Stomach (tissue), 9 donors: ENCODE measurements around the gene LIM2. TPM values are rescaled to one million over a fixed set of nuclear protein-coding genes. Genes with fewer than 3 reads are reported as not detected.

Source experiments
- DNase-seq, 2 donors: peaks; one replicate each; pipeline versions ENCODE4 v3.0.0 to v3.0.0-alpha.2; 2013 to 2019
- H3K27ac ChIP-seq, 5 donors: fragments of 200-600 bp in 4 of 5; sonication (generic) in 4 of 5; one replicate each; pipeline ENCODE4 v1.5.1; 2013 to 2019; ENCODE audit warnings: mild to moderate bottlenecking in 1 of 5, moderate library complexity in 1 of 5
- H3K27me3 ChIP-seq, 3 donors: fragments of 200-600 bp; sonication (generic); one replicate each; pipeline ENCODE4 v1.5.1; 2017 to 2019; ENCODE audit warnings: mixed run types in 1 of 3
- H3K36me3 ChIP-seq, 4 donors: fragments of 200-600 bp; sonication (generic); 1 replicate in 3 of 4; 2 replicates in 1 of 4; pipeline ENCODE4 v1.5.1; 2016 to 2019
- H3K4me1 ChIP-seq, 4 donors: fragments of 200-600 bp; sonication (generic); one replicate each; pipeline ENCODE4 v1.5.1; 2016 to 2019
- H3K4me3 ChIP-seq, 4 donors: fragments of 200-600 bp; sonication (generic) in 3 of 4; one replicate each; pipeline ENCODE4 v1.5.1; 2016 to 2019; ENCODE audit warnings: mild to moderate bottlenecking in 1 of 4
- H3K9me3 ChIP-seq, 4 donors: fragments of 200-600 bp; sonication (generic); one replicate each; pipeline ENCODE4 v1.5.1; 2016 to 2019
- CTCF ChIP-seq, 7 experiments: fragments of 450-650 bp in 4 of 7; fragments of 200-600 bp in 3 of 7; sonication (generic) in 3 of 7; IDR thresholded peaks; one replicate each; pipeline ENCODE4 v1.5.1; 2016 to 2019; ENCODE audit warnings: antibody characterized with exemption in 7 of 7, control low read depth in 2 of 7, mild to moderate bottlenecking in 1 of 7
- EP300 ChIP-seq: sonication (generic); formaldehyde crosslinking; IDR thresholded peaks from one replicate; pipeline ENCODE4 v1.6.1; 2017; ENCODE audit warnings: antibody characterized with exemption
- POLR2A ChIP-seq, 4 donors: fragments of 450-650 bp; IDR thresholded peaks; one replicate each; pipeline ENCODE4 v1.6.1; 2016; ENCODE audit warnings: antibody characterized with exemption in 4 of 4, control low read depth in 2 of 4, mild to moderate bottlenecking in 1 of 4, moderate library complexity in 1 of 4
- POLR2AphosphoS5 ChIP-seq, 3 donors: sonication (generic); formaldehyde crosslinking; IDR thresholded peaks; one replicate each; pipeline ENCODE4 v1.6.1; 2016; ENCODE audit warnings: antibody characterized with exemption in 3 of 3
- WGBS, 5 donors: extraction: QIAGEN DNeasy Blood & Tissue Kit in 3 of 5; methylation state at CpG; one replicate each; pipeline versions ENCODE4 v1.1.5 to v1.1.7; 2013 to 2018; 5-methylcytosine and 5-hydroxymethylcytosine counted together
- intact Hi-C: fragments of 100-400 bp; cut with DNase I; formaldehyde crosslinking; loops from one replicate; pipeline ENCODE4 v1.15.1; 2023; ENCODE audit warnings: low total_unique reads
- polyA plus RNA-seq, 3 donors: library from polyadenylated mRNA; stranded (reverse); fragments of 200-250 nt; gene quantifications; one replicate each; pipeline ENCODE4 v1.2.3, GENCODE V29; 2013
- total RNA-seq, 5 donors: library from RNA; depleted of rRNA; stranded (reverse); fragments of >200 nt; gene quantifications; one replicate each; pipeline versions ENCODE4 v1.1.0 to v1.2.3, GENCODE V29; 2014 to 2016
- donor health status: healthy with polysubstance abuse.
- donor health status: Bipolar disorder and iron deficiency.
- donor health status: healthy.

Gene LIM2
- total and polyA plus RNA-seq, 8 donors = not detected

GRCh38 chr19:51331193-51331592 is 56.6 kb downstream of the LIM2 start:
- Histone ChIP-seq H3K36me3 (peaks cover 0 to 20% (median 9%) of the 10 kb centered on the region in 4 donors), H3K4me3 (no peak overlapping the region), H3K9me3 (peaks cover 0 to 7% (median 3%) of the 10 kb centered on the region in 4 donors), H3K27me3 (peaks cover 9 to 63% (median 39%) of the 10 kb centered on the region in 3 donors), H3K4me1 (peaks cover 7 to 17% (median 15%) of the 10 kb centered on the region in 4 donors), H3K27ac (no peak overlapping the region)
- DNase-seq = no peak
- TF ChIP-seq CTCF (IDR thresholded peaks at IDR 0.05) (no peak), EP300 (no peak), POLR2AphosphoS5 (IDR thresholded peaks at IDR 0.05) (no peak), POLR2A (IDR thresholded peaks at IDR 0.05) (no peak)
- 63 to 78% (median 75%) methylated on average over 3 of the region's 3 CpGs for WGBS, 5 donors
- intact Hi-C loops = loop anchor here (10.0 kb wide), 1 partner anchor 104 kb away; no protein-coding TSS in a partner anchor

GRCh38 chr19:51330366-51330765 is 57.4 kb downstream of the LIM2 start:
- intact Hi-C loops = loop anchor here (10.0 kb wide), 1 partner anchor 104 kb away; no protein-coding TSS in a partner anchor
- no peak overlapping the region for H3K4me3 ChIP-seq
- no peak for TF ChIP-seq POLR2A (IDR thresholded peaks at IDR 0.05)
- TF ChIP-seq EP300 = no peak
- TF ChIP-seq CTCF (IDR thresholded peaks at IDR 0.05) = no peak
- TF ChIP-seq POLR2AphosphoS5 (IDR thresholded peaks at IDR 0.05) = no peak
- no peak for DNase-seq
- peaks cover 9 to 72% (median 48%) of the 10 kb centered on the region in 3 donors for H3K27me3 ChIP-seq
- 91 to 96% (median 96%) methylated on average over 4 of the region's 4 CpGs for WGBS, 5 donors
- peaks cover 0 to 7% (median 3%) of the 10 kb centered on the region in 4 donors for H3K9me3 ChIP-seq
- no peak overlapping the region for H3K27ac ChIP-seq
- H3K4me1 ChIP-seq = peaks cover 7 to 17% (median 15%) of the 10 kb centered on the region in 4 donors
- H3K36me3 ChIP-seq = peaks cover 0 to 20% (median 9%) of the 10 kb centered on the region in 4 donors

Other genes with a start within 250 kb of the LIM2 start
- 1 to 10 TPM in 1 of 5 donors, under 1 TPM in 1, not detected in 3; 0.18 to 1.3 TPM for gene SIGLEC7, start 245.7 kb downstream of the LIM2 start, total RNA-seq
- gene SIGLEC7, start 245.7 kb downstream of the LIM2 start, polyA plus RNA-seq = 1 to 10 TPM in 1 of 3 donors, under 1 TPM in 1, not detected in 1; 0.50 to 1.8 TPM
- gene CD33, start 162.9 kb downstream of the LIM2 start, total RNA-seq = 1 to 10 TPM in 2 of 5 donors, not detected in 3; 3.7 to 4.8 TPM
- gene CD33, start 162.9 kb downstream of the LIM2 start, polyA plus RNA-seq = 1 to 10 TPM; 1.7 to 3.0 (median 1.7) TPM
- not detected for gene SIGLECL1, start 136.9 kb downstream of the LIM2 start, total RNA-seq
- gene SIGLECL1, start 136.9 kb downstream of the LIM2 start, polyA plus RNA-seq = not detected
- under 1 TPM in 1 of 5 donors, not detected in 4; 0.18 TPM for gene IGLON5, start 76.3 kb downstream of the LIM2 start, total RNA-seq
- under 1 TPM in 1 of 3 donors, not detected in 2; 0.13 TPM for gene IGLON5, start 76.3 kb downstream of the LIM2 start, polyA plus RNA-seq
- gene VSIG10L, start 45.8 kb downstream of the LIM2 start, total RNA-seq = 1 to 10 TPM in 1 of 5 donors, under 1 TPM in 2, not detected in 2; 0.29 to 2.2 (median 0.37) TPM
- 10 to 100 TPM in 1 of 3 donors, 1 to 10 TPM in 1, not detected in 1; 1.1 to 39.6 TPM for gene VSIG10L, start 45.8 kb downstream of the LIM2 start, polyA plus RNA-seq
- gene ETFB, start 21.6 kb downstream of the LIM2 start, total RNA-seq = 100 to 1,000 TPM in 1 of 5 donors, 10 to 100 TPM in 3, 1 to 10 TPM in 1; 1.2 to 211 (median 53.4) TPM
- 100 to 1,000 TPM; 146 to 177 (median 157) TPM for gene ETFB, start 21.6 kb downstream of the LIM2 start, polyA plus RNA-seq
- not detected for gene CLDND2, start 19.0 kb downstream of the LIM2 start, total RNA-seq
- gene CLDND2, start 19.0 kb downstream of the LIM2 start, polyA plus RNA-seq = 1 to 10 TPM in 2 of 3 donors, under 1 TPM in 1; 0.88 to 4.3 (median 1.3) TPM
- gene NKG7, start 15.3 kb downstream of the LIM2 start, total RNA-seq = 1 to 10 TPM in 1 of 5 donors, not detected in 4; 7.7 TPM
- gene NKG7, start 15.3 kb downstream of the LIM2 start, polyA plus RNA-seq = 1 to 10 TPM; 2.1 to 7.3 (median 3.1) TPM
- gene C19orf84, start 2.6 kb upstream of the LIM2 start, total RNA-seq = not detected
- gene C19orf84, start 2.6 kb upstream of the LIM2 start, polyA plus RNA-seq = not detected
- 10 to 100 TPM in 1 of 5 donors, 1 to 10 TPM in 2, not detected in 2; 1.1 to 21.4 (median 4.6) TPM for gene SIGLEC10, start 29.7 kb upstream of the LIM2 start, total RNA-seq
- 1 to 10 TPM; 1.7 to 3.1 (median 2.3) TPM for gene SIGLEC10, start 29.7 kb upstream of the LIM2 start, polyA plus RNA-seq
- gene SIGLEC8, start 70.5 kb upstream of the LIM2 start, total RNA-seq = 1 to 10 TPM in 2 of 5 donors, not detected in 3; 1.1 to 2.3 TPM
- gene SIGLEC8, start 70.5 kb upstream of the LIM2 start, polyA plus RNA-seq = 1 to 10 TPM in 1 of 3 donors, under 1 TPM in 2; 0.20 to 1.1 (median 0.56) TPM
- gene CEACAM18, start 90.6 kb upstream of the LIM2 start, total RNA-seq = not detected
- not detected for gene CEACAM18, start 90.6 kb upstream of the LIM2 start, polyA plus RNA-seq
- under 1 TPM in 1 of 5 donors, not detected in 4; 0.37 TPM for gene SIGLEC12, start 113.8 kb upstream of the LIM2 start, total RNA-seq
- 1 to 10 TPM in 1 of 3 donors, under 1 TPM in 1, not detected in 1; 0.10 to 1.2 TPM for gene SIGLEC12, start 113.8 kb upstream of the LIM2 start, polyA plus RNA-seq
- 1 to 10 TPM in 1 of 5 donors, not detected in 4; 7.1 TPM for gene SIGLEC6, start 143.7 kb upstream of the LIM2 start, total RNA-seq
- gene SIGLEC6, start 143.7 kb upstream of the LIM2 start, polyA plus RNA-seq = 1 to 10 TPM in 1 of 3 donors, under 1 TPM in 1, not detected in 1; 0.50 to 2.4 TPM
- 10 to 100 TPM in 1 of 5 donors, 1 to 10 TPM in 4; 3.8 to 12.9 (median 5.0) TPM for gene ZNF175, start 183.3 kb upstream of the LIM2 start, total RNA-seq
- gene ZNF175, start 183.3 kb upstream of the LIM2 start, polyA plus RNA-seq = 1 to 10 TPM; 1.2 to 3.1 (median 1.7) TPM
- 1 to 10 TPM in 1 of 5 donors, under 1 TPM in 1, not detected in 3; 0.58 to 1.8 TPM for gene SIGLEC5, start 242.4 kb upstream of the LIM2 start, total RNA-seq
- gene SIGLEC5, start 242.4 kb upstream of the LIM2 start, polyA plus RNA-seq = 1 to 10 TPM in 1 of 3 donors, not detected in 2; 1.2 TPM